ENCODE measurements around the gene GNB1L.
"Not testable (repeated sequence)": the region's sequence is repeated elsewhere in the genome, so short reads cannot be mapped to it uniquely, and the experiment has no call there.

GNB1L gene

DNA sequence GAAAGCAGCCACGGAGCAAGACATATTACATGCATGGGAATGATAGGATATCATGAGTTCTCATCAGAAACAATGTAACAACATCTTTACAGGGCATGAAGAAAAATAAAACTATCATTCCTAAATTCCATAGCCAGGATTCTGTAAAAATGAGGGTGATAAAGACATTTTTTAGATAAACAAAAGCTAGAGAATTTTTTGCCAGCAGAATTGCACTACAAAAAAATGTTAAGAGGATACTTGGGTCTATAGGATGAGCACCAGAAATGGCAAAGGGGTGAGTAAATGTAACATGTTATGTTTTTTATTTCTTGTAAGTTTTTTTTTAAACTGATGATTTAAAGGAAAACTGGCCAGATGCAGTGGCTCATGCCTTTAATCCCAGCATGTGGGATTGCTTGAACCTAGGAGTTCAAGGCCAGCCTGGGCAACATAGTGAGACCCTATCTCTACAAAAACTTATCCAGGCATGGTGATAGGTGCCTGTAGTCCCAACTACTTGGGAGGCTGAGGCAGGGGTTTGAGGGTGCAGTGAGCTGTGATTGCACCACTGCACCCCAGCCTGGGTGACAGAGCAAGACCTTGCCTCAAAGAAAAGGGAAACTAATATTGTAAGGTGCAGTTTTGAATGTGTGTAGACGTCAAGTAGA is 60.9 kb downstream of the GNB1L start:
- no peak for DNase-seq (ENCODE audit: low read depth)

DNA sequence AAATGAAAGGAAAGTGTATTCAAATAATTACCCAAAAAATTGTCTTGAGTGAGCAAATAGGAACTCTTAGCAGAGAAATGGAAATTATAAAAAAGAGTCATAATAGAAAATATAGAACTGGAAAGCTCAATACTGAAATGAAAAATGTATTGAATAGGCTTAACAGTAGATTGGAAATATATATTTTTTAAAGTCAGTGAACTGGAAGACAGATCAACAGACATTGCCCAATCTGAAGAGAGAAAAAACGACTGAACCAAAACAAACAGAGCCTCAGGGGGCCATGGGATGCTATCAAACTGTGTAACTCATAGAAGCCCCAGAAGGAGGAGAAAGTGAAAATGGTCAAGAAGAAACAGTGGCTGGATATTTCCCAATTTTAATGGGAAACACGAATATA is 61.5 kb downstream of the GNB1L start:
- no peak for DNase-seq (ENCODE audit: low read depth)

DNA sequence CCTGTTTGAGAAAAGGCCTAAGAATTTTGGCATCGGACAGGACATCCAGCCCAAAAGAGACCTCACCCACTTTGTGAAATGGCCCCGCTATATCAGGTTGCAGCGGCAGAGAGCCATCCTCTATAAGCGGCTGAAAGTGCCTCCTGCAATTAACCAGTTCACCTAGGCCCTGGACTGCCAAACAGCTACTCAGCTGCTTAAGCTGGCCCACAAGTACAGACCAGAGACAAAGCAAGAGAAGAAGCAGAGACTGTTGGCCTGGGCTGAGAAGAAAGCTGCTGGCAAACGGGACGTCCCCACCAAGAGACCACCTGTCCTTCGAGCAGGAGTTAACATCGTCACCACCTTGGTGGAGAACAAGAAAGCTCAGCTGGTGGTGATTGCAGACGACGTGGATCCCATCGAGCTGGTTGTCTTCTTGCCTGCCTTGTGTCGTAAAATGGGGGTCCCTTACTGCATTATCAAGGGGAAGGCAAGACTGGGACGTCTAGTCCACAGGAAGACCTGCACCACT is 62.2 kb downstream of the GNB1L start:
- DNase-seq (ENCODE audit: low read depth), result not testable (repeated sequence)

- DNase-seq (ENCODE audit: low read depth), result no peak
Measured at GRCh38 chr22:19791894-19792293, 62.8 kb downstream of the GNB1L start.

DNA sequence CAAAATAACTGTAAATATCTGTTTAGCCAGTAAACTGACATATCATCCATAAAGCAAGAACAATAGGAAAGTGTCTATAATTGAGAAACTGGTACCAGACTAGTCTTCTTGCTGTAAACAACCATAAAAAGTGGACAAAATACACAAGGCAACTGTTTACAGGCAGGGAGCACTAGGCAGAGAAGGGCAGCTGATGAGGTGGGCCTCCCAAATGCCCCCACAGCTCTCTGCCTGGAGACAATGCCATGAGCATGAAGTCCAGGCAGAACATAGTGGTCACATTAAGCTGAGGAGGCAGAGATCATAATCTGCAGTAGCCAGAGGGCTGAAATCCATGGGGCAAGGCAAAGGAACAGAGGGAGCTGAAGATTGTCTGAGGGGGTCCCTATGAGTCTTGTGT is 63.4 kb downstream of the GNB1L start:
- DNase-seq (ENCODE audit: low read depth), result no peak

GRCh38 chr22:19789828-19790227 is 64.8 kb downstream of the GNB1L start:
- DNase-seq (ENCODE audit: low read depth), result no peak

DNA sequence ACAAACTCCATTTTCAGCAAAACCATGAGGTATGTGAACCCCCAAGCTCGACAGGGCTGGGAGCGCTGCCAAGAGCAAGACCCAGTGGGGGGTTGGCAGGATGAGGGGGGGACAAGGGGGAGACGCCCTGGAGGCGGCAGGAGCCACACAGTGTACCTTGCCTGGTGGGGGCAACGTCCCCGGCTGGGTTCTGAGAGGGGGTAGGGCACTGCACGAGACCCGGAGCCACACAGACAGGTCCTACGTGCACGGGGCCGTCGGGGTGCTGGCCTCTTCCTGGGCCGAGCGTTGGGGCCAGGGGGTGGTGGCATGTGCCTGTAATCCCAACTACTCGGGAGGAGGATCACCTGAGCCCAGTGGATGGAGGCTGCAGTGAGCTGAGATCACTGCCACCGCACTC is 65.3 kb downstream of the GNB1L start:
- no peak for DNase-seq (ENCODE audit: low read depth)

DNA sequence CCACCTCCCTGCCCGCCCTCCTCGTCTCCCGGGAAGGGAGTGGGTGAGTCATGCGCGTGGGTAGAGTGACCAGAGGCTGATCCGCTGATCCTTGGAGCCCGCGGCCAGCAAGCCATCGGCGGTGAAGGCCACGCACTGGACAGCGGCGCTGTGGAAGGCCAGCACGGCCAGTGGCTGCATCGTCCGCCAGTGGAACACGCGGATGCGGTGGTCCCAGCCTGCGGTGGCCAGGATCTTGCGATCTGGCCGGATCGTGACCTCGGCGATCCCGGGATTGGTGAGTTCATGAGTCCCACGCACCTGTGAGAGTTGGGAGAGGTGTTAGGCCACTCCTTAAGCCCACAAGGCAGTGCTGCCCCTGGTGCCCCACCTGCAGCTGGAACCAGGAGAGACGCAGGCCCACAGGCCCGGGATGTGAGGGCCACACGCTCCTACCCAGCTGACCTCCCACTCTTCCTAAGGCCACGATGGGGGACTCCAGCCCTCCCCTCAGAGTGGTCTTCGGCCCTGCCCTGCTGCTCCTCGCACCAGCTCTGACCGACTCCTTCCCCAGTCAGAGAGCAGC is 65.9 kb downstream of the GNB1L start:
- no peak for DNase-seq (ENCODE audit: low read depth)

- DNase-seq (ENCODE audit: low read depth), result no peak
Measured at GRCh38 chr22:19787849-19788141, 66.9 kb downstream of the GNB1L start.

DNA sequence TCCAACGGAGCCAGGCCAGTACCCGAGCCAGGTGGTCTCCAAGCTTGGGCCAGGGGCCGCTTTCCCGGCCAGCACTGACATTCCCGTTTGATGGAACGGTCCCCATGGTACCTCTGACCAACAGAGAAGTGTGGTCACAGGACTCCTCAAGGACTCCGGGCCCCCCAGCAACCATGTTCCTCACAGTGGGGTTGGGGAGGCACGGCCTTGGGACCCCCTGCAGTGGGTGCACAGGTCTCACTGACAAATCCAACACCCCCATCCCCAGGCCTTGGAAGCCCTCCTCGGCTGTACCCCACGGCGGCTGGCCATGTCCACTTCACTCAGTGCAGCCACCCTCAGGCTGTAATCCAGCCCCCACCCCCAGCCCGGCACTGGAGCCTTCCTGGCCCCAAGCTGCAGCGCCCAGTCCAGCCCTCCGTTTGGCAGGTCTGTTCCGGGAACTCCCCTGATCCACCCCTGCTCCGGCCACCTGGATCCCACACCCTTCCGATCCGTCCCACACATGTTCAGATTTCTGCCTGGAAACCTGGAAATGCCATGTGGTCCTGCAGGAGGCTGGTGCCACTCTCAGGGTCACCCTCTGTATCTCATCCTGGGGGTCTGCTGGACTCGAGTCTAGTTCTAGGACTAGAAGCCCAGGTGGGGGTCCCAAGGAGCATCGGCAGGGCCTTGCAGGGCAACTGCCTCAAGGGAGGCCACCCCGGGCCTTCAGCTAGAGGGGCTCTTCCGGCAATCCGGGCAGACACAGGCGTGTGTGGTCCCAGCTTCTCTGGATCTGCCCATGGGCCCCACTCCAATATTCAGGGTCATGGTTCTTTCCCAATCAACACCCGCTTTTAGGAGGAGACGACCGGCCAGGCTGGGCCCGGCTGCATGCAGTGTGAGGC is 67.5 kb downstream of the GNB1L start:
- DNase-seq (ENCODE audit: low read depth), result no peak

- no peak for DNase-seq (ENCODE audit: low read depth)
Measured at GRCh38 chr22:19786264-19786585, 68.4 kb downstream of the GNB1L start.

GRCh38 chr22:19785461-19786263 is 69.0 kb downstream of the GNB1L start:
- no peak for DNase-seq (ENCODE audit: low read depth)

- no peak for DNase-seq (ENCODE audit: low read depth)
Measured at GRCh38 chr22:19784384-19785175, 70.1 kb downstream of the GNB1L start.

GRCh38 chr22:19783586-19784383 is 70.9 kb downstream of the GNB1L start:
- DNase-seq (ENCODE audit: low read depth), result no peak

- DNase-seq (ENCODE audit: low read depth), result no peak
Measured at GRCh38 chr22:19782533-19782932, 72.1 kb downstream of the GNB1L start.

DNA sequence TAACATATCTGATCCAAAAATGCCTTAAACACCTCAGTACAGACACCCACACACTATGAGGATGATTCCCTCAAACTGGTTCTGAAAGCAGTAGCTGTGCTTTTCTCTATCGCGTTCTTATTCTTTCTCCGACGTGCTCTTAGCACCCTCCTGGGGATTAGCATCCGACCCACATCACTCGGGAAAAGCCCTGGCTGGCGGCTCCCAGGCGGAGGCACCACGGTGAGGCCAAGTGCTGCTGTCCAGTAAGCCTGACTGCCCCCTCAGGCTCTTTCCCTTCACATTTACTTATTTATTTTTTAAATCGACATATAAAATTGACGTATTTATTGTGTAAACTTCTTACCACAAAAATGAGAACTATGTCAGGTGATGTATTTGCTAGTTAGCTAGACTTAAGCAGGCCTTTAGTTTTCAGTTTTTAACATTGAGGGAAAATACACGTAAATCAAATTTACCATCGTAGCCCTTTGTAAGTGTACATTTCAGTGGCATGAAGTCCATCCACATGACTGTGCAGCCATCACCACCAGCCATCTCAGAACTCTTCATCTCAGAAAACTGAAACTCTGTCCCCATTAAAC is 74.9 kb downstream of the GNB1L start:
- DNase-seq (ENCODE audit: low read depth), result no peak

DNA sequence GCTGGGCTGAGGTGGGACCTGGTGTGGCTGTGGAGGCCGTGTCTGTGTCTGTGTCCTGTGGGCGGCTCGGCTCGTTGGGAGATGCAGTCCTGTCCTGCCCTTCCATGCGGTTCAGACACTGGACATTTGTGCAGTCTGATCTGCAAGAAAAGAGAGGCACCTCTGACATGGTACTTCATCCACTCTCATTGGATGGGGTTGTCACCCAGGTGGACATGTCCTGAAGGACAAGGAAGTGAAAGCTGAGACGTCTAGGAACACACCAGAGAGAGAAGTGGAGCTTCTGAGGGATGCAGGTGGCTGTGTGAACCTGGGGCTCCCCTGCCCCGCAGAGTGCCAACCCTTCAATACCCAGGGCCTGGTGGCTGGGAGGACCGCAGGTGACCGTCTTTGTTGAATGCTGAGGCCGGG is 75.7 kb downstream of the GNB1L start:
- DNase-seq (ENCODE audit: low read depth), result no peak

- not testable (repeated sequence) for DNase-seq (ENCODE audit: low read depth)
Measured at GRCh38 chr22:19777192-19777591, 77.5 kb downstream of the GNB1L start.

DNA sequence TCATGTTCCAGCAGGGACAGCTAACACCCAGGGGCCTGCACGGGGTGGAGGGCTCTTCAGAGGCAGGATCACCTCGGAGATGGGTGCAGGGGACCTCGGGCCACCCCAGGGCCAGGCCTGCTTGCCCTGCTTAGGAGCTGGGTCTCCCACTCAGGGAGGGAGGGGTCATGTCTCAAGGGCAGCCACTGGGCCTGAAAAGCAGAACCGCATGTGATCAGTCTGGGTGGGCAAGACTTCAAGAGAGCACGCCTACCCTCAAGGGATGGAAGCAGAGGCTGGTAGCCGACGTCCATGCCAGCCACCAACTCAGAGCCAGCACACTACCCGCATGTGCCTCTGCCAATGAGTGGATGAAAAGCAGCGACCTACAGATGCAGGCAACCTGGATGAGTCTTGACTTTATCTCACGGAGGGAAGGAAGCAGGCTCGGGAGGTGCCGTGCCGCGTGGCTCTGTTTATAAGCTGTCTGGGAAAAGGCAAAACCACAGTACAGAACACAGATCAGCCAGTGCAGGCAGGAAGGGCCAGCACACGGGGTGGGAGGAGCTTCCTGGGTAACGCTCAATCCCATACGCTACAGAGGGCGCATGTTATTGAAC is 78.1 kb downstream of the GNB1L start:
- DNase-seq (ENCODE audit: low read depth), result no peak
